OCI-LY3 (cell line): ENCODE results near the gene AGPAT3.

Experiments used
- H2AFZ ChIP-seq: fragments of 200-600, 300-600 bp; shearing (Covaris generic); 2 replicates; pipeline ENCODE4 v1.6.0; 2014; ENCODE audit warnings: antibody characterized with exemption, low read depth, low read length
- H3K27ac ChIP-seq: fragments of 200-600, 300-600 bp; sonication (generic); 2 replicates; pipeline ENCODE4 v1.5.1; 2014; ENCODE audit warnings: mild to moderate bottlenecking, low read length, moderate library complexity, mixed read lengths
- H3K27me3 ChIP-seq: fragments of 200-600, 300-600 bp; sonication (generic); 2 replicates; pipeline ENCODE4 v1.6.1; 2014; ENCODE audit warnings: low read depth, low read length, mixed read lengths
- H3K36me3 ChIP-seq: fragments of 200-600, 300-600 bp; sonication (generic); replicated peaks from 2 replicates; pipeline ENCODE3; 2014; ENCODE audit warnings: low read depth, low read length, mixed read lengths
- H3K4me1 ChIP-seq: fragments of 300-600, 200-600 bp; sonication (generic); 2 replicates; pipeline ENCODE4 v1.6.1; 2014; ENCODE audit warnings: low read length, mixed read lengths
- H3K4me2 ChIP-seq: fragments of 200-600, 300-600 bp; sonication (generic); 2 replicates; pipeline ENCODE4 v1.6.1; 2014; ENCODE audit warnings: low read length, mixed read lengths
- H3K4me3 ChIP-seq: fragments of 300-600, 200-600 bp; sonication (generic); 2 replicates; pipeline ENCODE4 v1.5.1; 2014; ENCODE audit warnings: antibody characterized with exemption, mild to moderate bottlenecking, low read length, moderate library complexity
- H3K79me2 ChIP-seq: fragments of 300-600, 200-600 bp; shearing (Covaris generic); 2 replicates; pipeline ENCODE4 v1.6.1; 2014; ENCODE audit warnings: mild to moderate bottlenecking, low read length, mixed read lengths
- H3K9ac ChIP-seq: fragments of 300-600, 200-600 bp; shearing (Covaris generic); 2 replicates; pipeline ENCODE4 v1.6.0; 2014; ENCODE audit warnings: mild to moderate bottlenecking, low read length, moderate library complexity
- H3K9me3 ChIP-seq: fragments of 200-600, 300-600 bp; shearing (Covaris generic); 2 replicates; pipeline ENCODE4 v1.6.1; 2014; ENCODE audit warnings: low read length, mixed read lengths; ENCODE audit not compliant: insufficient read depth
- H4K20me1 ChIP-seq: fragments of 200-600, 300-600 bp; sonication (generic); 2 replicates; pipeline ENCODE4 v1.6.1; 2016; ENCODE audit warnings: low read length, mixed read lengths; ENCODE audit not compliant: insufficient read depth
- EZH2phosphoT487 ChIP-seq: fragments of 200-600 bp; shearing (Covaris generic); IDR thresholded peaks from 2 replicates; pipeline ENCODE4 v1.6.1; 2018; ENCODE audit warnings: antibody characterized with exemption, mixed run types, low read depth
- TF ChIP-seq, protein P1 (sequence below): fragments of 200-600, 300-600 bp; sonication (generic); IDR thresholded peaks from 2 replicates; pipeline ENCODE4 v1.5.1; 2014; ENCODE audit warnings: antibody characterized with exemption, low read length, low read depth

AGPAT3 gene

DNA sequence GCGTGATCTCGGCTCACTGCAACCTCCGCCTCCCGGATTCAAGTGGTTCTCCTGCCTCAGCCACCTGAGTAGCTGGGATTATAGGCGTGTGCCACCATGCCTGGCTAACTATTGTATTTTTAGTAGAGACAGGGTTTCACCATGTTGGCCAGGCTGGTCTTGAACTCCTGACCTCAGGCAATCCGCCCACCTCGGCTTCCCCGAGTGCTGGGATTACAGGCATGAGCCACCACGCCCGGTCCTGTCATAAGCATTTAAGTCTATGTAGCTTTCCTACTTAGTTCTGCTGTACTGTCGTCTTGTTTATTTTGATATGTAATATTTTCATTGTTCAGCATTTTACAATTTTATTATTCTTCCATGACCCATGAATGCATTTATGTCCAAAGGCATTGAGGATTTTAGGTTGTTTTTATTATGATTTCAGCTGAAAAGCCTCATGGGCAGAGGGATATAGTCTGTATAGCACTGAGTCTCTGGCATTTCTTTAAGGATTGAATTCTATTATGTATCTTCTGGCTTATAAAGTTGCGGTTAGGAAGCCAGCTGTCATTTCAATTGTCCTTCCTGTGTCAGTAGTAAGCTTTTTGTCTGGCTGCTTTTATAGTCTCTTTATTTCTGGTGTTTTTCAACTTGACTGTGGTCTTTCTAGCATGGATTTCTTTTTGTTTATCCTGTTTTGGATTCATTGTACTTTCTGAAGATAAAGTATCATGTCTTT, 9.2 kb downstream of the AGPAT3 start:
- H3K27me3 ChIP-seq: no peaks in the 10 kb centered on the region
- no peak overlapping the region for H3K4me3 ChIP-seq
- no peak for TF ChIP-seq EZH2phosphoT487
- TF ChIP-seq, protein P1, sequence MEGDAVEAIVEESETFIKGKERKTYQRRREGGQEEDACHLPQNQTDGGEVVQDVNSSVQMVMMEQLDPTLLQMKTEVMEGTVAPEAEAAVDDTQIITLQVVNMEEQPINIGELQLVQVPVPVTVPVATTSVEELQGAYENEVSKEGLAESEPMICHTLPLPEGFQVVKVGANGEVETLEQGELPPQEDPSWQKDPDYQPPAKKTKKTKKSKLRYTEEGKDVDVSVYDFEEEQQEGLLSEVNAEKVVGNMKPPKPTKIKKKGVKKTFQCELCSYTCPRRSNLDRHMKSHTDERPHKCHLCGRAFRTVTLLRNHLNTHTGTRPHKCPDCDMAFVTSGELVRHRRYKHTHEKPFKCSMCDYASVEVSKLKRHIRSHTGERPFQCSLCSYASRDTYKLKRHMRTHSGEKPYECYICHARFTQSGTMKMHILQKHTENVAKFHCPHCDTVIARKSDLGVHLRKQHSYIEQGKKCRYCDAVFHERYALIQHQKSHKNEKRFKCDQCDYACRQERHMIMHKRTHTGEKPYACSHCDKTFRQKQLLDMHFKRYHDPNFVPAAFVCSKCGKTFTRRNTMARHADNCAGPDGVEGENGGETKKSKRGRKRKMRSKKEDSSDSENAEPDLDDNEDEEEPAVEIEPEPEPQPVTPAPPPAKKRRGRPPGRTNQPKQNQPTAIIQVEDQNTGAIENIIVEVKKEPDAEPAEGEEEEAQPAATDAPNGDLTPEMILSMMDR: no peak
- H3K9me3 ChIP-seq: peaks cover 2% of the 10 kb centered on the region; the same call in 1 of the 2 replicates
- no peak overlapping the region for H3K4me2 ChIP-seq
- H3K27ac ChIP-seq: no peak overlapping the region
- peaks cover 39% of the 10 kb centered on the region for H4K20me1 ChIP-seq
- no peak overlapping the region for H3K9ac ChIP-seq
- no peak overlapping the region for H2AFZ ChIP-seq
- peaks cover 58% of the 10 kb centered on the region for H3K36me3 ChIP-seq
- no peaks in the 10 kb centered on the region for H3K4me1 ChIP-seq
- H3K79me2 ChIP-seq: peaks cover 99% of the 10 kb centered on the region

DNA sequence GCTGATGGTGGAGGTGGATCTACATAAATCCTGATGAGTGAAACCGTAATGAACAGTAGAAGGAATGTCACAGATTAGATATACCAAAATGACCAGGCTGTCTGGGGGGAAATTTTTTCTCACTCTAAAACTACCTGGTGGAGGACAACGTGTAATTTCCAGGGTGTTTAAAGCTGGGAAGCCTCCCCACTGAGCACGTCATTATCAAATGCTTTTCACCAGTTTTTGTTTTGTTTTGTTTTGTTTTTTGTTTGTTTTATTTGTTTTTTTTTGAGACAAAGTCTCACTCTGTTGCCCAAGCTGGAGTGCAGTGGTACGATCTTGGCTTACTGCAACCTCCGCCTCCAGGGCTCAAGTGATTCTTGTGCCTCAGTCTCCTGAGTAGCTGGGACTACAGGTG, 11.6 kb downstream of the AGPAT3 start:
- H3K36me3 ChIP-seq: peaks cover 45% of the 10 kb centered on the region
- no peaks in the 10 kb centered on the region for H3K4me1 ChIP-seq
- H2AFZ ChIP-seq: no peak overlapping the region
- no peak overlapping the region for H3K9ac ChIP-seq
- peaks cover 2% of the 10 kb centered on the region; the same call in 1 of the 2 replicates for H3K9me3 ChIP-seq
- H4K20me1 ChIP-seq: peaks cover 42% of the 10 kb centered on the region
- no peak overlapping the region for H3K27ac ChIP-seq
- no peaks in the 10 kb centered on the region for H3K27me3 ChIP-seq
- no peak for TF ChIP-seq EZH2phosphoT487
- TF ChIP-seq, protein P1: no peak
- H3K4me2 ChIP-seq: no peak overlapping the region
- peaks cover 98% of the 10 kb centered on the region for H3K79me2 ChIP-seq
- H3K4me3 ChIP-seq: no peak overlapping the region

DNA sequence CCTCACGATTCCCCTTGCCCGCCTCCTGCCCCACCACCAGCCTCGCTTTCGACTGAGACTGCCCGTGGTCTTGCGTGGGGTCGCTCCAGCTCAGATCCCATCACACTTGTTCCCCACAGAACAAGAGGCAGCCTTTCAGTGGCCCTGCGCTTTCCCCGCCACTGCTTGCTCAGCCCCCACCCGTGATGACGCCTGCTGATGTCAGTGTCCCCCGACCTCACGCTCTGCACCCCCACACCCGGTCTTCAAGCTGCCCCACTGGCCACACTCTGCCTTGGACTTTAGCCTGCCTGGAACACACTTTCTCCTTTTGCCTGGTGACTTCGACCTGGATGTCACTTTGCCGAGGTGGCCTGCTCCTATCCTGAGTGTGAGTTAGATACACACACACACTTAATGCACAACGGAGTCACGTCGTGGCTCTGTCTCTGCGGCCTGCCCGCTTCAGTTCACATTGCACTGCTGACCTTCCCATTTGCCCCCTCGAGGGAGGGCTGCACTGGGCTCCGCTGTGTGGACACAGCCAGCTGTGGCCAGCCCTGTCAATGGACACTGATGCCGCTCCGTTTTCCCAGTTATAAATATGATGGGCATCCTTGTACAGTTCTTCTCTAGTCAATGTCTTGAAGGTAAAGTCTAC, 13.0 kb downstream of the AGPAT3 start:
- peaks cover 97% of the 10 kb centered on the region for H3K79me2 ChIP-seq
- no peak overlapping the region for H3K9ac ChIP-seq

More for the DNA sequence above, 13.0 kb downstream of the AGPAT3 start:
- TF ChIP-seq EZH2phosphoT487: no peak
- TF ChIP-seq, protein P1: no peak
- no peaks in the 10 kb centered on the region for H3K27me3 ChIP-seq
- peaks cover 2% of the 10 kb centered on the region; the same call in 1 of the 2 replicates for H3K9me3 ChIP-seq
- no peaks in the 10 kb centered on the region for H3K4me1 ChIP-seq
- H4K20me1 ChIP-seq: peaks cover 46% of the 10 kb centered on the region
- H3K4me2 ChIP-seq: no peak overlapping the region
- no peak overlapping the region for H3K4me3 ChIP-seq
- peaks cover 32% of the 10 kb centered on the region for H3K36me3 ChIP-seq
- no peak overlapping the region for H3K27ac ChIP-seq
- H2AFZ ChIP-seq: no peak overlapping the region
